IMR-90 (cell line): ENCODE data around the gene S100A3.
A peak's percentile ranks its signal among the peaks of the same experiment; 100 is the strongest.

Source experiments
- BHLHE40 ChIP-seq: fragments of 150-350 bp; IDR thresholded peaks from 2 replicates; pipeline ENCODE4 v1.6.1; 2016; ENCODE audit warnings: mild to moderate bottlenecking, low read depth, low read length
- CEBPB ChIP-seq: IDR thresholded peaks from 2 replicates; pipeline ENCODE4 v1.6.1; 2012; ENCODE audit warnings: low read depth, low read length, improper control_type of control experiment
- CHD1 ChIP-seq: IDR thresholded peaks from 2 replicates; pipeline ENCODE4 v1.6.1; 2012; ENCODE audit warnings: low read depth, low read length, improper control_type of control experiment
- CTCF ChIP-seq: conservative IDR thresholded peaks from 2 replicates; pipeline ENCODE4 v1.5.1; 2012; ENCODE audit warnings: mild to moderate bottlenecking, low read depth, low read length, improper control_type of control experiment
- ELK1 ChIP-seq: fragments of 150-350 bp; IDR thresholded peaks from 2 replicates; pipeline ENCODE4 v1.6.1; 2016; ENCODE audit warnings: low read depth, mild to moderate bottlenecking, low read length, moderate library complexity, borderline replicate concordance
- MAFK ChIP-seq: IDR thresholded peaks from 2 replicates; pipeline ENCODE4 v1.6.1; 2012; ENCODE audit warnings: low read depth, low read length, improper control_type of control experiment
- MAZ ChIP-seq: IDR thresholded peaks from 2 replicates; pipeline ENCODE4 v1.6.1; 2012; ENCODE audit warnings: low read depth, mild to moderate bottlenecking, low read length, improper control_type of control experiment, moderate library complexity, borderline replicate concordance
- MXI1 ChIP-seq: IDR thresholded peaks from 2 replicates; pipeline ENCODE4 v1.6.1; 2012; ENCODE audit warnings: low read depth, mild to moderate bottlenecking, low read length, moderate library complexity, borderline replicate concordance
- POLR2A ChIP-seq: IDR thresholded peaks from 2 replicates; pipeline ENCODE4 v1.6.1; 2012; ENCODE audit warnings: mild to moderate bottlenecking, low read depth, low read length
- RAD21 ChIP-seq: IDR thresholded peaks from 2 replicates; pipeline ENCODE4 v1.6.1; 2012; ENCODE audit warnings: low read length, improper control_type of control experiment
- RCOR1 ChIP-seq: IDR thresholded peaks from 2 replicates; pipeline ENCODE4 v1.6.1; 2012; ENCODE audit warnings: mild to moderate bottlenecking, low read length, improper control_type of control experiment; ENCODE audit not compliant: insufficient replicate concordance
- RFX5 ChIP-seq: IDR thresholded peaks from 2 replicates; pipeline ENCODE4 v1.8.0; 2012; ENCODE audit warnings: low read depth, mild to moderate bottlenecking, low read length, moderate library complexity

- TF ChIP-seq MAZ (peak; percentile 82; the same call in 1 of the 2 replicates), CTCF (no peak), RFX5 (no peak), BHLHE40 (peak; percentile 84), ELK1 (no peak), RAD21 (no peak), CEBPB (peak; percentile 56), CHD1 (no peak), POLR2A (no peak), RCOR1 (no peak), MXI1 (0 out of 2 replicates have a peak, but pooled peaks have one; percentile 20), MAFK (no peak)
Observed at GRCh38 chr1:153536012-153536670, 12.9 kb downstream of the S100A3 start.
